GM19193 (cell line): Measurements from ENCODE around the gene ADAMTS20.

Experiments
- POLR2A ChIP-seq: IDR thresholded peaks from 4 replicates; pipeline ENCODE4 v1.6.1; 2011; ENCODE audit not compliant: insufficient read depth, insufficient read length; ENCODE audit errors: extremely low read depth

ADAMTS20 gene

GRCh38 chr12:43551971-43552559 is at the start of gene ADAMTS20:
ADAMTS20 (minus strand) TSS chr12:43552203; CDS start chr12:43551921, 282 bp downstream.
- no peak for TF ChIP-seq POLR2A

GRCh38 chr12:43599708-43600107 is 47.7 kb upstream of the ADAMTS20 start:
- no peak for TF ChIP-seq POLR2A

- TF ChIP-seq POLR2A = no peak
Measured at GRCh38 chr12:43599066-43599465, 47.1 kb upstream of the ADAMTS20 start.

- no peak for TF ChIP-seq POLR2A
Measured at GRCh38 chr12:43590307-43590706, 38.3 kb upstream of the ADAMTS20 start.

- no peak for TF ChIP-seq POLR2A
Measured at GRCh38 chr12:43586646-43587245, 34.7 kb upstream of the ADAMTS20 start.

GRCh38 chr12:43585676-43586075 is 33.7 kb upstream of the ADAMTS20 start:
- TF ChIP-seq POLR2A = no peak

- no peak for TF ChIP-seq POLR2A
Measured at GRCh38 chr12:43580601-43581000, 28.6 kb upstream of the ADAMTS20 start.

GRCh38 chr12:43579206-43579605 is 27.2 kb upstream of the ADAMTS20 start:
- no peak for TF ChIP-seq POLR2A

- no peak for TF ChIP-seq POLR2A
Measured at GRCh38 chr12:43578782-43579181, 26.8 kb upstream of the ADAMTS20 start.

- TF ChIP-seq POLR2A = no peak
Measured at GRCh38 chr12:43577381-43577780, 25.4 kb upstream of the ADAMTS20 start.

- no peak for TF ChIP-seq POLR2A
Measured at GRCh38 chr12:43576162-43576561, 24.2 kb upstream of the ADAMTS20 start.

- no peak for TF ChIP-seq POLR2A
Measured at GRCh38 chr12:43571885-43572284, 19.9 kb upstream of the ADAMTS20 start.

GRCh38 chr12:43556057-43556456 is 4.1 kb upstream of the ADAMTS20 start:
- no peak for TF ChIP-seq POLR2A

GRCh38 chr12:43551279-43551970 is 578 bp downstream of the ADAMTS20 start:
- TF ChIP-seq POLR2A = no peak

GRCh38 chr12:43550831-43551271 is 1.2 kb downstream of the ADAMTS20 start:
- no peak for TF ChIP-seq POLR2A

GRCh38 chr12:43544703-43545102 is 7.3 kb downstream of the ADAMTS20 start:
- TF ChIP-seq POLR2A = no peak

GRCh38 chr12:43540470-43540869 is 11.5 kb downstream of the ADAMTS20 start:
- no peak for TF ChIP-seq POLR2A

- no peak for TF ChIP-seq POLR2A
Measured at GRCh38 chr12:43516045-43516444, 36.0 kb downstream of the ADAMTS20 start.
